GM12878 (cell line): Measurements from ENCODE around the gene HIVEP1. TPM values are rescaled to one million over a fixed set of nuclear protein-coding genes. Genes with fewer than 3 reads are reported as not detected.

ENCODE experiments used
- polyA plus RNA-seq, 11 experiments: library from polyadenylated mRNA; depleted of rRNA in 4 of 11; unstranded in 6 of 11; stranded (reverse) in 5 of 11; fragments of >200 nt; fragmentation: Nextera tagmentation in 4 of 11; fragmentation: Illumina TruSeq in 1 of 11; extraction: Ambion mirVana in 4 of 11; extraction: Trizol in 1 of 11; gene quantifications; 1 replicate in 1 of 11; 2 replicates in 10 of 11; pipeline versions ENCODE4 v1.2.1 to v1.2.3, GENCODE V29; 2011 to 2016; ENCODE audit warnings: inconsistent platforms in 2 of 11, missing spikeins in 2 of 11, low read depth in 1 of 11
- total RNA-seq, 4 experiments: library from RNA; depleted of rRNA in 3 of 4; stranded (reverse); fragments of >200 nt in 3 of 4; fragmentation: Illumina TruSeq in 1 of 4; extraction: Trizol in 1 of 4; gene quantifications; 2 replicates each; pipeline versions ENCODE4 v1.2.1 to v1.2.3, GENCODE V29; 2013 to 2021

Gene HIVEP1
- total and polyA plus RNA-seq, 10 of the 15 experiments (the other 5 are each of a cell fraction or from before 2014, with no cell fraction given) = 4.3 to 37.5 (median 21.6) TPM

Other genes starting within 250 kb of the HIVEP1 start
- 1.4 and 2.2 TPM in 2 replicates for gene ADTRP, start 233.5 kb upstream of the HIVEP1 start, total RNA-seq (2014; rRNA removed)
- 2.1 and 2.5 TPM in 2 replicates for gene ADTRP, start 233.5 kb upstream of the HIVEP1 start, total RNA-seq (2014; rRNA removed; fragmentation: Illumina TruSeq; extraction: Trizol)
- gene ADTRP, start 233.5 kb upstream of the HIVEP1 start, total RNA-seq (2021) = 1.7 and 2.5 TPM in 2 replicates
- gene ADTRP, start 233.5 kb upstream of the HIVEP1 start, polyA plus RNA-seq (2011; rRNA removed) = 0.10 and 0.14 TPM in 2 replicates
- gene ADTRP, start 233.5 kb upstream of the HIVEP1 start, polyA plus RNA-seq (2014; fragmentation: Illumina TruSeq; extraction: Trizol) = 1.7 and 2.1 TPM in 2 replicates
- 1 to 10 TPM; 2.5 to 2.6 TPM for gene ADTRP, start 233.5 kb upstream of the HIVEP1 start, polyA plus RNA-seq (2014; fragmentation: Nextera tagmentation; extraction: Ambion mirVana)
- 1.3 and 2.2 TPM in 2 replicates for gene ADTRP, start 233.5 kb upstream of the HIVEP1 start, polyA plus RNA-seq (2014; rRNA removed)
- under 1 TPM; 0.72 to 0.84 TPM for gene ADTRP, start 233.5 kb upstream of the HIVEP1 start, polyA plus RNA-seq (2016; fragmentation: Nextera tagmentation; extraction: Ambion mirVana)